T-cell (primary cell): Measurements from ENCODE around the gene ELFN2. TPM values are rescaled to one million over a fixed set of nuclear protein-coding genes. Genes with fewer than 3 reads are reported as not detected.

Experiments
- ATAC-seq, 4 experiments: fragments of 200-7000 bp in 3 of 4; fragments of 150-1000 bp in 1 of 4; cut with Tn5 transposase; replicated peaks in 1 of 4; 1 replicate in 3 of 4; 2 replicates in 1 of 4; pipeline ENCODE4 v1.10.0; 2021; ENCODE audit warnings: moderate library complexity in 3 of 4, mild to moderate bottlenecking in 2 of 4, moderate number of reproducible peaks in 1 of 4
- CTCF ChIA-PET, 2 donors: fragments of 300-600 bp; sonication (Branson Sonifier 250); formaldehyde crosslinking; loops; one replicate each; lab custom pipeline; 2022; ENCODE audit warnings: antibody characterized with exemption in 2 of 2; lab: Charles Lee
- POLR2A ChIA-PET, 2 donors: fragments of 300-600 bp; sonication (Branson Sonifier 250); formaldehyde crosslinking; loops; one replicate each; lab custom pipeline; 2022; ENCODE audit warnings: antibody characterized with exemption in 2 of 2; lab: Charles Lee
- DNase-seq, 35 experiments: peaks; one replicate each; pipeline versions ENCODE4 v3.0.0 to v3.0.0-alpha.2; 2013 to 2023
- H3K27ac ChIP-seq: one replicate; pipeline ENCODE4 v1.5.1; 2013; ENCODE audit warnings: low read length
- H3K27me3 ChIP-seq, 2 experiments: replicated peaks in 1 of 2; 1 replicate in 1 of 2; 2 replicates in 1 of 2; pipeline versions ENCODE4 v1.6.1 to v1.7.0; 2013; ENCODE audit warnings: low read length in 1 of 2, mixed read lengths in 1 of 2; ENCODE audit not compliant: control insufficient read depth in 2 of 2, insufficient read depth in 2 of 2; ENCODE audit errors: extremely low read depth in 1 of 2
- H3K36me3 ChIP-seq, 2 donors: 1 replicate in 1 of 2; 2 replicates in 1 of 2; pipeline versions ENCODE4 v1.6.1 to v1.7.0; 2013; ENCODE audit warnings: low read length in 1 of 2; ENCODE audit not compliant: control insufficient read depth in 2 of 2, insufficient read depth in 1 of 2; ENCODE audit errors: extremely low read depth in 1 of 2
- H3K4me1 ChIP-seq, 2 experiments: 1 replicate in 1 of 2; 2 replicates in 1 of 2; pipeline versions ENCODE4 v1.6.1 to v1.7.0; 2013; ENCODE audit warnings: low read length in 2 of 2, mixed read lengths in 1 of 2; ENCODE audit not compliant: insufficient read depth in 2 of 2, control insufficient read depth in 1 of 2; ENCODE audit errors: extremely low read depth in 1 of 2
- H3K4me3 ChIP-seq, 2 donors: 1 replicate in 1 of 2; 2 replicates in 1 of 2; pipeline versions ENCODE4 v1.5.1 to v1.7.0; 2013; ENCODE audit warnings: mild to moderate bottlenecking in 2 of 2, low read length in 1 of 2, moderate library complexity in 1 of 2; ENCODE audit not compliant: control insufficient read depth in 1 of 2; ENCODE audit errors: extremely low read depth in 1 of 2
- H3K9me3 ChIP-seq: 2 replicates; pipeline ENCODE4 v1.7.0; 2013
- H3K27ac Mint-ChIP-seq, 2 donors: one replicate each; pipeline ENCODE4 v1.8.0; 2020 to 2021; ENCODE audit warnings: mild to moderate bottlenecking in 2 of 2, mixed read lengths in 2 of 2
- H3K27me3 Mint-ChIP-seq, 2 donors: one replicate each; pipeline ENCODE4 v1.8.0; 2021 to 2022; ENCODE audit warnings: mixed read lengths in 2 of 2
- H3K36me3 Mint-ChIP-seq: one replicate; pipeline ENCODE4 v1.8.0; 2021; ENCODE audit warnings: mixed read lengths
- H3K4me1 Mint-ChIP-seq, 3 donors: one replicate each; pipeline ENCODE4 v1.8.0; 2020 to 2022; ENCODE audit warnings: mixed read lengths in 3 of 3, mild to moderate bottlenecking in 1 of 3
- H3K4me3 Mint-ChIP-seq, 3 donors: one replicate each; pipeline ENCODE4 v1.8.0; 2020 to 2022; ENCODE audit warnings: mild to moderate bottlenecking in 3 of 3, mixed read lengths in 3 of 3, moderate library complexity in 3 of 3
- H3K9me3 Mint-ChIP-seq, 3 donors: one replicate each; pipeline ENCODE4 v1.8.0; 2020 to 2022; ENCODE audit warnings: mixed read lengths in 3 of 3
- WGBS: methylation state at CpG from one replicate; pipeline ENCODE4 v1.1.5; 2013; ENCODE audit warnings: missing lambda C conversion rate; ENCODE audit not compliant: insufficient coverage; 5-methylcytosine and 5-hydroxymethylcytosine counted together
- total RNA-seq, 35 experiments: library from RNA in 6 of 35; stranded (reverse) in 6 of 35; fragments of 120-200 nt in 1 of 35; gene quantifications; one replicate each; pipeline versions ENCODE4 v1.2.1 to v1.2.4 and lab custom pipeline; 2013 to 2026

ELFN2 gene
- total RNA-seq, 5 donors from 2014 or later (not counting 1 experiment from before 2014, with no cell fraction given): 0.09 to 0.88 (median 0.70) TPM

GRCh38 chr22:37369483-37369882, 57.8 kb downstream of the ELFN2 start:
- no peak for ATAC-seq
- H3K4me3 Mint-ChIP-seq: no peak overlapping the region
- POLR2A ChIA-PET: no interaction called here

GRCh38 chr22:37368058-37368457, 59.2 kb downstream of the ELFN2 start:
- Mint-ChIP-seq H3K36me3 (no peaks in the 10 kb centered on the region), H3K27ac (no peak overlapping the region), H3K9me3 (no peaks in the 10 kb centered on the region), H3K4me3 (no peak overlapping the region), H3K27me3 (peaks cover 0 to 3% of the 10 kb centered on the region in 2 donors), H3K4me1 (peaks cover 0 to 9% (median 0%) of the 10 kb centered on the region in 3 donors)
- ATAC-seq (no peak), DNase-seq (no peak)
- Histone ChIP-seq H3K4me3 (no peak overlapping the region), H3K4me1 (no peaks in the 10 kb centered on the region), H3K9me3 (no peaks in the 10 kb centered on the region), H3K27ac (no peak overlapping the region), H3K27me3 (peaks cover 0 to 35% of the 10 kb centered on the region in 2 experiments), H3K36me3 (no peaks in the 10 kb centered on the region)
- WGBS: 70% methylated on average over 2 of the region's 4 CpGs
- ChIA-PET CTCF (no interaction called here), POLR2A (no interaction called here)

More at GRCh38 chr22:37369483-37369882, 57.8 kb downstream of the ELFN2 start:
- WGBS: 55% methylated on average over 9 of the region's 10 CpGs
- Histone ChIP-seq H3K27me3 (peaks cover 0 to 37% of the 10 kb centered on the region in 2 experiments), H3K27ac (no peak overlapping the region), H3K9me3 (no peaks in the 10 kb centered on the region), H3K36me3 (no peaks in the 10 kb centered on the region), H3K4me3 (no peak overlapping the region), H3K4me1 (no peaks in the 10 kb centered on the region)
- Mint-ChIP-seq H3K27me3 (peaks cover 4 to 5% of the 10 kb centered on the region in 2 donors), H3K27ac (no peak overlapping the region), H3K9me3 (no peaks in the 10 kb centered on the region), H3K4me1 (peaks cover 0 to 9% (median 0%) of the 10 kb centered on the region in 3 donors), H3K36me3 (no peaks in the 10 kb centered on the region)
- CTCF ChIA-PET: interaction anchor here in 1 of 2 donors (0.7 kb wide), 1 partner anchor 48 kb away, joined by 3 read pairs; no protein-coding TSS in a partner anchor
- no peak for DNase-seq

- ATAC-seq: no peak
- Histone ChIP-seq H3K9me3 (no peaks in the 10 kb centered on the region), H3K4me3 (no peak overlapping the region), H3K27me3 (peaks cover 0 to 24% of the 10 kb centered on the region in 2 experiments), H3K27ac (no peak overlapping the region), H3K4me1 (no peaks in the 10 kb centered on the region), H3K36me3 (no peaks in the 10 kb centered on the region)
- POLR2A ChIA-PET: no interaction called here
- 68% methylated on average over 6 of the region's 8 CpGs for WGBS
- Mint-ChIP-seq H3K27ac (no peak overlapping the region), H3K4me3 (no peak overlapping the region), H3K9me3 (no peaks in the 10 kb centered on the region), H3K27me3 (peaks cover 0 to 3% of the 10 kb centered on the region in 2 donors), H3K36me3 (no peaks in the 10 kb centered on the region), H3K4me1 (peaks cover 0 to 9% (median 1%) of the 10 kb centered on the region in 3 donors)
- no peak for DNase-seq
- CTCF ChIA-PET: no interaction called here
These were observed 60.7 kb downstream of the ELFN2 start for GRCh38 chr22:37366601-37367000.

GRCh38 chr22:37365950-37366349, 61.3 kb downstream of the ELFN2 start:
- Mint-ChIP-seq H3K27me3 (peaks cover 0 to 3% of the 10 kb centered on the region in 2 donors), H3K4me3 (no peak overlapping the region), H3K27ac (no peak overlapping the region), H3K9me3 (no peaks in the 10 kb centered on the region), H3K36me3 (no peaks in the 10 kb centered on the region), H3K4me1 (peaks cover 2 to 11% (median 5%) of the 10 kb centered on the region in 3 donors)
- Histone ChIP-seq H3K27me3 (peaks cover 0 to 17% of the 10 kb centered on the region in 2 experiments), H3K9me3 (no peaks in the 10 kb centered on the region), H3K27ac (no peak overlapping the region), H3K4me3 (no peak overlapping the region), H3K36me3 (no peaks in the 10 kb centered on the region), H3K4me1 (no peaks in the 10 kb centered on the region)
- DNase-seq (no peak), ATAC-seq (no peak)
- POLR2A ChIA-PET: no interaction called here
- CTCF ChIA-PET: no interaction called here
- 63% methylated on average over 3 of the region's 10 CpGs for WGBS

- Mint-ChIP-seq H3K36me3 (no peaks in the 10 kb centered on the region), H3K27ac (no peak overlapping the region), H3K9me3 (no peaks in the 10 kb centered on the region), H3K4me3 (no peak overlapping the region), H3K4me1 (peaks cover 2 to 6% (median 5%) of the 10 kb centered on the region in 3 donors), H3K27me3 (peaks cover 0 to 5% of the 10 kb centered on the region in 2 donors)
- DNase-seq (no peak), ATAC-seq (no peak)
- ChIA-PET CTCF (no interaction called here), POLR2A (no interaction called here)
- Histone ChIP-seq H3K4me1 (no peaks in the 10 kb centered on the region), H3K27me3 (peaks cover 0 to 10% of the 10 kb centered on the region in 2 experiments), H3K36me3 (no peaks in the 10 kb centered on the region), H3K9me3 (no peaks in the 10 kb centered on the region), H3K27ac (no peak overlapping the region), H3K4me3 (no peak overlapping the region)
- 92% methylated on average over 7 of the region's 15 CpGs for WGBS
These were observed 63.9 kb downstream of the ELFN2 start for GRCh38 chr22:37363261-37363992.

- Mint-ChIP-seq H3K36me3 (no peaks in the 10 kb centered on the region), H3K4me3 (no peak overlapping the region), H3K4me1 (peaks cover 2 to 6% (median 5%) of the 10 kb centered on the region in 3 donors), H3K27me3 (peaks cover 0 to 5% of the 10 kb centered on the region in 2 donors), H3K9me3 (no peaks in the 10 kb centered on the region), H3K27ac (no peak overlapping the region)
- ATAC-seq: no peak
- POLR2A ChIA-PET: no interaction called here
- H3K9me3 ChIP-seq: no peaks in the 10 kb centered on the region
- H3K4me1 ChIP-seq: no peaks in the 10 kb centered on the region
- 81% methylated on average over 2 of the region's 3 CpGs for WGBS
- CTCF ChIA-PET: no interaction called here
- no peak overlapping the region for H3K27ac ChIP-seq
- DNase-seq: no peak
- no peak overlapping the region for H3K4me3 ChIP-seq
- peaks cover 0 to 10% of the 10 kb centered on the region in 2 experiments for H3K27me3 ChIP-seq
- H3K36me3 ChIP-seq: no peaks in the 10 kb centered on the region
These were observed 64.7 kb downstream of the ELFN2 start for GRCh38 chr22:37362621-37363020.
